Upper lobe of right lung (tissue), 1 donor: ENCODE results near the gene MRPS27. TPM values are rescaled to one million over a fixed set of nuclear protein-coding genes. Genes with fewer than 3 reads are reported as not detected.

Source experiments
- ATAC-seq: fragments of 200-7000 bp; cut with Tn5 transposase; one replicate; pipeline ENCODE4 v1.9.1; 2020; ENCODE audit warnings: mild to moderate bottlenecking, moderate library complexity
- DNase-seq: peaks from one replicate; pipeline ENCODE4 v3.0.0-alpha.2; 2020
- H3K27ac ChIP-seq: fragments of 200-600 bp; one replicate; pipeline ENCODE4 v1.8.0; 2022
- H3K27me3 ChIP-seq: fragments of 200-600 bp; one replicate; pipeline ENCODE4 v1.8.0; 2022; ENCODE audit warnings: mild to moderate bottlenecking
- H3K36me3 ChIP-seq: fragments of 200-600 bp; one replicate; pipeline ENCODE4 v1.8.0; 2022
- H3K4me1 ChIP-seq: fragments of 200-600 bp; one replicate; pipeline ENCODE4 v1.8.0; 2022
- H3K4me3 ChIP-seq: fragments of 200-600 bp; one replicate; pipeline ENCODE4 v1.8.0; 2022; ENCODE audit warnings: mild to moderate bottlenecking
- H3K9me3 ChIP-seq: fragments of 200-600 bp; one replicate; pipeline ENCODE4 v1.8.0; 2022
- CTCF ChIP-seq: fragments of 200-600 bp; IDR thresholded peaks from one replicate; pipeline ENCODE4 v1.8.0; 2022; ENCODE audit warnings: antibody characterized with exemption
- intact Hi-C: fragments of 100-400 bp; cut with DNase I; formaldehyde crosslinking; loops from one replicate; pipeline ENCODE4 v1.11.0; 2022
- total RNA-seq: library from RNA; stranded (reverse); fragmentation: NEBNext Ultra II Directional; extraction: Animal tissue kit (Norgen Biotek cat#: 25700); gene quantifications from one replicate; pipeline ENCODE4 v1.2.1, GENCODE V29; 2021
- donor health status: DM: no; HTN: yes; CAD: no; lungs with severe emphysema.

Gene MRPS27
- total RNA-seq, 1 donor from 2014 or later, result 34.2 TPM

- peak; percentile 99 for ATAC-seq
- TF ChIP-seq CTCF, result peak; percentile 91
- Histone ChIP-seq H3K36me3 (peaks cover 41% of the 10 kb centered on the region), H3K27me3 (no peaks in the 10 kb centered on the region), H3K27ac (peak overlapping the region; percentile 95), H3K4me3 (peak overlapping the region; percentile 76), H3K9me3 (no peaks in the 10 kb centered on the region), H3K4me1 (peaks cover 11% of the 10 kb centered on the region)
- DNase-seq, result peak; percentile 99
- intact Hi-C loops, result no loop called here
Observed at GRCh38 chr5:72307968-72308852, 11.8 kb downstream of the MRPS27 start.

GRCh38 chr5:72307573-72307967, 12.5 kb downstream of the MRPS27 start:
- Histone ChIP-seq H3K9me3 (no peaks in the 10 kb centered on the region), H3K27me3 (no peaks in the 10 kb centered on the region), H3K4me1 (peaks cover 11% of the 10 kb centered on the region), H3K27ac (peak overlapping the region; percentile 95), H3K4me3 (peak overlapping the region; percentile 76), H3K36me3 (peaks cover 35% of the 10 kb centered on the region)
- intact Hi-C loops, result no loop called here
- no peak for TF ChIP-seq CTCF
- no peak for ATAC-seq
- DNase-seq, result no peak

GRCh38 chr5:72305194-72306142, 14.6 kb downstream of the MRPS27 start:
- Histone ChIP-seq H3K9me3 (no peaks in the 10 kb centered on the region), H3K27me3 (no peaks in the 10 kb centered on the region), H3K36me3 (peaks cover 14% of the 10 kb centered on the region), H3K27ac (peak overlapping the region; percentile 27), H3K4me1 (peaks cover 11% of the 10 kb centered on the region), H3K4me3 (no peak overlapping the region)
- DNase-seq, result no peak
- no peak for ATAC-seq
- intact Hi-C loops, result no loop called here
- TF ChIP-seq CTCF, result no peak

- no peak for TF ChIP-seq CTCF
- DNase-seq (no peak), ATAC-seq (no peak)
- Histone ChIP-seq H3K27ac (no peak overlapping the region), H3K27me3 (no peaks in the 10 kb centered on the region), H3K4me1 (peaks cover 7% of the 10 kb centered on the region), H3K4me3 (no peak overlapping the region), H3K36me3 (no peaks in the 10 kb centered on the region), H3K9me3 (no peaks in the 10 kb centered on the region)
- intact Hi-C loops, result no loop called here
Observed at GRCh38 chr5:72302171-72302570, 17.9 kb downstream of the MRPS27 start.

- no peak overlapping the region for H3K27ac ChIP-seq
- no peak overlapping the region for H3K4me3 ChIP-seq
- no peaks in the 10 kb centered on the region for H3K27me3 ChIP-seq
- H3K36me3 ChIP-seq, result no peaks in the 10 kb centered on the region
- ATAC-seq (no peak), DNase-seq (no peak)
- no peaks in the 10 kb centered on the region for H3K9me3 ChIP-seq
- peaks cover 5% of the 10 kb centered on the region for H3K4me1 ChIP-seq
- TF ChIP-seq CTCF, result no peak
- intact Hi-C loops, result no loop called here
Observed at GRCh38 chr5:72301557-72301956, 18.5 kb downstream of the MRPS27 start.
